ENCODE results near the gene ABI3BP.

ABI3BP gene

GRCh38 chr3:100761211-100761942 is 231.8 kb downstream of the ABI3BP start:
- DNase-seq, result no peak

GRCh38 chr3:100760377-100760776 is 232.8 kb downstream of the ABI3BP start:
- no peak for DNase-seq

GRCh38 chr3:100759950-100760349 is 233.3 kb downstream of the ABI3BP start:
- DNase-seq, result no peak

GRCh38 chr3:100759159-100759558 is 234.1 kb downstream of the ABI3BP start:
- DNase-seq, result no peak

- no peak for DNase-seq
These were observed 236.8 kb downstream of the ABI3BP start for GRCh38 chr3:100756441-100756840.

GRCh38 chr3:100754563-100755334 is 238.5 kb downstream of the ABI3BP start:
- DNase-seq, result no peak

GRCh38 chr3:100753846-100754245 is 239.4 kb downstream of the ABI3BP start:
- no peak for DNase-seq

- DNase-seq, result no peak
These were observed 244.3 kb downstream of the ABI3BP start for GRCh38 chr3:100748967-100749366.

GRCh38 chr3:100748220-100748619 is 245.0 kb downstream of the ABI3BP start:
- DNase-seq, result no peak

- DNase-seq, result no peak
These were observed 247.1 kb downstream of the ABI3BP start for GRCh38 chr3:100746092-100746491.

- no peak for DNase-seq
These were observed 247.6 kb downstream of the ABI3BP start for GRCh38 chr3:100745617-100746016.

GRCh38 chr3:100744671-100745070 is 248.6 kb downstream of the ABI3BP start:
- DNase-seq, result no peak

- DNase-seq, result no peak
These were observed 249.7 kb downstream of the ABI3BP start for GRCh38 chr3:100743535-100743934.

GRCh38 chr3:100740207-100740606 is 253.0 kb downstream of the ABI3BP start:
- no peak for DNase-seq

- DNase-seq, result no peak
These were observed 255.9 kb downstream of the ABI3BP start for GRCh38 chr3:100737334-100737733.

- DNase-seq, result no peak
These were observed 260.8 kb downstream of the ABI3BP start for GRCh38 chr3:100732435-100732834.

GRCh38 chr3:100730524-100730923 is 262.7 kb downstream of the ABI3BP start:
- no peak for DNase-seq

GRCh38 chr3:100726706-100727105 is 266.5 kb downstream of the ABI3BP start:
- DNase-seq, result no peak

GRCh38 chr3:100725935-100726513 is 267.2 kb downstream of the ABI3BP start:
- DNase-seq, result no peak

GRCh38 chr3:100720426-100720825 is 272.8 kb downstream of the ABI3BP start:
- DNase-seq, result no peak

GRCh38 chr3:100719136-100719535 is 274.1 kb downstream of the ABI3BP start:
- no peak for DNase-seq

GRCh38 chr3:100717637-100718487 is 275.4 kb downstream of the ABI3BP start:
- DNase-seq, result no peak

- DNase-seq, result no peak
These were observed 276.2 kb downstream of the ABI3BP start for GRCh38 chr3:100717063-100717462.
